NCI-H1930 (cell line): Measurements from ENCODE around the gene CXCL3.

Experiments
- DNase-seq, 2 experiments: peaks; one replicate each; lab custom pipeline; 2025; lab: John Stamatoyannopoulos, UW

Gene CXCL3

GRCh38 chr4:74055498-74055897, 17.0 kb upstream of the CXCL3 start:
- DNase-seq: no peak

GRCh38 chr4:74055096-74055495, 16.6 kb upstream of the CXCL3 start:
- DNase-seq: no peak

GRCh38 chr4:74054483-74055047, 16.1 kb upstream of the CXCL3 start:
- DNase-seq: no peak

- DNase-seq: no peak
These were observed 8.7 kb upstream of the CXCL3 start for GRCh38 chr4:74047152-74047551.

GRCh38 chr4:74045772-74046171, 7.3 kb upstream of the CXCL3 start:
- DNase-seq: no peak

- no peak for DNase-seq
These were observed 6.8 kb upstream of the CXCL3 start for GRCh38 chr4:74045247-74045646.

- DNase-seq: no peak
These were observed 6.2 kb upstream of the CXCL3 start for GRCh38 chr4:74044677-74045076.

GRCh38 chr4:74042681-74043080, 4.2 kb upstream of the CXCL3 start:
- no peak for DNase-seq

- no peak for DNase-seq
These were observed 2.9 kb upstream of the CXCL3 start for GRCh38 chr4:74041418-74041817.

- no peak for DNase-seq
These were observed 850 bp upstream of the CXCL3 start for GRCh38 chr4:74039315-74039763.

- DNase-seq: no peak
These were observed 434 bp downstream of the CXCL3 start for GRCh38 chr4:74038086-74038424.

GRCh38 chr4:74037076-74037955, 1.2 kb downstream of the CXCL3 start:
- DNase-seq: no peak

- no peak for DNase-seq
These were observed 4.8 kb downstream of the CXCL3 start for GRCh38 chr4:74033739-74034138.

- no peak for DNase-seq
These were observed 6.4 kb downstream of the CXCL3 start for GRCh38 chr4:74032064-74032463.

- no peak for DNase-seq
These were observed 6.9 kb downstream of the CXCL3 start for GRCh38 chr4:74031576-74031975.

- no peak for DNase-seq
These were observed 8.2 kb downstream of the CXCL3 start for GRCh38 chr4:74030285-74030684.

GRCh38 chr4:74028504-74028903, 10.0 kb downstream of the CXCL3 start:
- no peak for DNase-seq

GRCh38 chr4:74023709-74024108, 14.8 kb downstream of the CXCL3 start:
- DNase-seq: no peak

GRCh38 chr4:74021601-74022000, 16.9 kb downstream of the CXCL3 start:
- DNase-seq: no peak

GRCh38 chr4:74018771-74019170, 19.7 kb downstream of the CXCL3 start:
- DNase-seq: no peak

- no peak for DNase-seq
These were observed 20.4 kb downstream of the CXCL3 start for GRCh38 chr4:74018116-74018515.

GRCh38 chr4:74016068-74016467, 22.4 kb downstream of the CXCL3 start:
- no peak for DNase-seq

- DNase-seq: no peak
These were observed 23.2 kb downstream of the CXCL3 start for GRCh38 chr4:74015126-74015780.
